DOHH2 (cell line): ENCODE data around the gene SAG.

ENCODE experiments used
- H3F3A ChIP-seq: fragments of 200-600 bp; sonication (generic), shearing (Covaris generic); 2 replicates; pipeline ENCODE4 v1.6.0; 2016; ENCODE audit warnings: antibody characterized with exemption, mild to moderate bottlenecking; ENCODE audit not compliant: control insufficient read depth, insufficient read depth
- H3K27ac ChIP-seq: fragments of 200-600 bp; sonication (generic); 2 replicates; pipeline ENCODE4 v1.5.1; 2014; ENCODE audit warnings: low read depth, mild to moderate bottlenecking, low read length, moderate library complexity
- H3K27me3 ChIP-seq: fragments of 200-600 bp; sonication (generic); 2 replicates; pipeline ENCODE4 v1.6.1; 2014; ENCODE audit warnings: mild to moderate bottlenecking, low read length, mixed read lengths; ENCODE audit not compliant: control insufficient read depth
- H3K36me3 ChIP-seq: fragments of 200-600 bp; sonication (generic); 2 replicates; pipeline ENCODE4 v1.6.1; 2014; ENCODE audit warnings: mild to moderate bottlenecking, low read length, moderate library complexity, mixed read lengths; ENCODE audit not compliant: control insufficient read depth
- H3K4me1 ChIP-seq: fragments of 200-600 bp; sonication (generic); 2 replicates; pipeline ENCODE4 v1.6.1; 2014; ENCODE audit warnings: mild to moderate bottlenecking, low read length, mixed read lengths; ENCODE audit not compliant: control insufficient read depth
- H3K4me2 ChIP-seq: fragments of 200-600 bp; sonication (generic); 2 replicates; pipeline ENCODE4 v1.6.0; 2014; ENCODE audit warnings: mild to moderate bottlenecking, low read length, moderate library complexity
- H3K4me3 ChIP-seq: fragments of 200-600 bp; sonication (generic); 2 replicates; pipeline ENCODE4 v1.5.1; 2014; ENCODE audit warnings: mild to moderate bottlenecking, low read length, mixed read lengths
- H3K79me2 ChIP-seq: fragments of 200-600 bp; sonication (generic); 2 replicates; pipeline ENCODE4 v1.6.1; 2014; ENCODE audit warnings: mild to moderate bottlenecking, low read length, mixed read lengths; ENCODE audit not compliant: control insufficient read depth
- H3K9me2 ChIP-seq: fragments of 200-600 bp; sonication (generic); replicated peaks from 2 replicates; pipeline ENCODE4 v1.6.1; 2014; ENCODE audit warnings: mild to moderate bottlenecking, low read length, mixed read lengths; ENCODE audit not compliant: control insufficient read depth
- H3K9me3 ChIP-seq: fragments of 200-600 bp; sonication (generic); 2 replicates; pipeline ENCODE4 v1.6.1; 2014; ENCODE audit warnings: antibody characterized with exemption, low read length, mixed read lengths; ENCODE audit not compliant: control insufficient read depth, insufficient read depth
- H4K20me1 ChIP-seq: fragments of 200-600 bp; sonication (generic); 2 replicates; pipeline ENCODE4 v1.6.0; 2014; ENCODE audit warnings: low read depth, mild to moderate bottlenecking, antibody characterized with exemption, low read length, moderate library complexity; ENCODE audit not compliant: control insufficient read depth, insufficient read depth
- EZH2phosphoT487 ChIP-seq: fragments of 200-600 bp; sonication (generic); IDR thresholded peaks from 2 replicates; pipeline ENCODE4 v1.6.1; 2017; ENCODE audit warnings: borderline replicate concordance, mild to moderate bottlenecking, antibody characterized with exemption, low read length, moderate library complexity, mixed read lengths
- TF ChIP-seq, protein P1 (sequence below): fragments of 200-600 bp; sonication (generic); IDR thresholded peaks from one replicate; pipeline ENCODE4 v1.5.1; 2014; ENCODE audit warnings: antibody characterized with exemption, mild to moderate bottlenecking, low read depth, low read length; ENCODE audit not compliant: poor library complexity, severe bottlenecking

The SAG gene

DNA sequence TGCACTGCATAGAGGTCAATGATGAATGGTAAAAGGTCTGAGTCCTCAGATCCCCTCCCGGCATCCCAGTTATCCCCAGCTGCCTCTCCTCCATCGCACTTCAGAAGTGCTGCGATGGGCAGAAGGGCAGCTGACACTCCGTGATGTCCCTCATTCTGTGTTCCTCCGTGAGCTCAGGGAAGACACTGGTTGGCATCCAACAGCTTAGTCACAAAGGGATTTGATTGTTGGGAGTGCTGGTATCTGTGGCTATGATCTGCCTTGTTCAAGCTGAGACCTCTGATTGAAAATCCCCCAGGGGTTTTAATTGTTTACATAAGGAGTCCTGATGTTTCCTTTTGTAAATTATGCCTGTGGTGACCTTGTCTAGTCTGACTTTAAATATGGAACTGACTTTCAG lies 19.0 kb upstream of the SAG start:
- Histone ChIP-seq H3K9me3 (no peaks in the 10 kb centered on the region), H3K36me3 (peaks cover 88% of the 10 kb centered on the region), H3K27me3 (no peaks in the 10 kb centered on the region), H3K4me3 (no peak overlapping the region), H3F3A (no peaks in the 10 kb centered on the region), H3K4me2 (no peak overlapping the region), H3K4me1 (no peaks in the 10 kb centered on the region), H3K27ac (no peak overlapping the region), H4K20me1 (no peaks in the 10 kb centered on the region), H3K79me2 (no peaks in the 10 kb centered on the region; the same call in 1 of the 2 replicates), H3K9me2 (no peaks in the 10 kb centered on the region)
- no peak for TF ChIP-seq EZH2phosphoT487
- TF ChIP-seq, protein P1, sequence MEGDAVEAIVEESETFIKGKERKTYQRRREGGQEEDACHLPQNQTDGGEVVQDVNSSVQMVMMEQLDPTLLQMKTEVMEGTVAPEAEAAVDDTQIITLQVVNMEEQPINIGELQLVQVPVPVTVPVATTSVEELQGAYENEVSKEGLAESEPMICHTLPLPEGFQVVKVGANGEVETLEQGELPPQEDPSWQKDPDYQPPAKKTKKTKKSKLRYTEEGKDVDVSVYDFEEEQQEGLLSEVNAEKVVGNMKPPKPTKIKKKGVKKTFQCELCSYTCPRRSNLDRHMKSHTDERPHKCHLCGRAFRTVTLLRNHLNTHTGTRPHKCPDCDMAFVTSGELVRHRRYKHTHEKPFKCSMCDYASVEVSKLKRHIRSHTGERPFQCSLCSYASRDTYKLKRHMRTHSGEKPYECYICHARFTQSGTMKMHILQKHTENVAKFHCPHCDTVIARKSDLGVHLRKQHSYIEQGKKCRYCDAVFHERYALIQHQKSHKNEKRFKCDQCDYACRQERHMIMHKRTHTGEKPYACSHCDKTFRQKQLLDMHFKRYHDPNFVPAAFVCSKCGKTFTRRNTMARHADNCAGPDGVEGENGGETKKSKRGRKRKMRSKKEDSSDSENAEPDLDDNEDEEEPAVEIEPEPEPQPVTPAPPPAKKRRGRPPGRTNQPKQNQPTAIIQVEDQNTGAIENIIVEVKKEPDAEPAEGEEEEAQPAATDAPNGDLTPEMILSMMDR: no peak

DNA sequence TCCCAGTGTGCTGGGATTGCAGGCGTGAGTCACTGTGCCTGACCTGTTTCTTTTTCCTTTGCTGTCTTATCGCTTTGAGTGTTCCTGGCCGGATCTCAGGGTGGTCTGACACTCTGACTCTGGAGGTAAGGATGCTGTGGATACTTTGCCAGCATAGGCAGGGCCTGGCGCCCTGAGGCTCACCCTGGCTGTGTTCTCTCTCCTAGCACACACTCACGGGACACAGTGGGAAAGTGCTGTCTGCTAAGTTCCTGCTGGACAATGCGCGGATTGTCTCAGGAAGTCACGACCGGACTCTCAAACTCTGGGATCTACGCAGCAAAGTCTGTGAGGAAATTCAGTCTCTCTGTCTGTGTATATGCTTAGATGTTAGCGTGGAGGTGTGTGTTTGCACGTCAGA lies 18.0 kb upstream of the SAG start:
- H3F3A ChIP-seq: no peaks in the 10 kb centered on the region
- H4K20me1 ChIP-seq: no peaks in the 10 kb centered on the region
- no peak overlapping the region for H3K27ac ChIP-seq
- peaks cover 95% of the 10 kb centered on the region for H3K36me3 ChIP-seq
- no peaks in the 10 kb centered on the region; the same call in 1 of the 2 replicates for H3K79me2 ChIP-seq
- no peaks in the 10 kb centered on the region for H3K9me2 ChIP-seq
- H3K4me2 ChIP-seq: no peak overlapping the region
- no peaks in the 10 kb centered on the region for H3K9me3 ChIP-seq
- H3K4me1 ChIP-seq: no peaks in the 10 kb centered on the region
- no peak for TF ChIP-seq EZH2phosphoT487
- TF ChIP-seq, protein P1: no peak
- no peaks in the 10 kb centered on the region for H3K27me3 ChIP-seq
- no peak overlapping the region for H3K4me3 ChIP-seq

DNA sequence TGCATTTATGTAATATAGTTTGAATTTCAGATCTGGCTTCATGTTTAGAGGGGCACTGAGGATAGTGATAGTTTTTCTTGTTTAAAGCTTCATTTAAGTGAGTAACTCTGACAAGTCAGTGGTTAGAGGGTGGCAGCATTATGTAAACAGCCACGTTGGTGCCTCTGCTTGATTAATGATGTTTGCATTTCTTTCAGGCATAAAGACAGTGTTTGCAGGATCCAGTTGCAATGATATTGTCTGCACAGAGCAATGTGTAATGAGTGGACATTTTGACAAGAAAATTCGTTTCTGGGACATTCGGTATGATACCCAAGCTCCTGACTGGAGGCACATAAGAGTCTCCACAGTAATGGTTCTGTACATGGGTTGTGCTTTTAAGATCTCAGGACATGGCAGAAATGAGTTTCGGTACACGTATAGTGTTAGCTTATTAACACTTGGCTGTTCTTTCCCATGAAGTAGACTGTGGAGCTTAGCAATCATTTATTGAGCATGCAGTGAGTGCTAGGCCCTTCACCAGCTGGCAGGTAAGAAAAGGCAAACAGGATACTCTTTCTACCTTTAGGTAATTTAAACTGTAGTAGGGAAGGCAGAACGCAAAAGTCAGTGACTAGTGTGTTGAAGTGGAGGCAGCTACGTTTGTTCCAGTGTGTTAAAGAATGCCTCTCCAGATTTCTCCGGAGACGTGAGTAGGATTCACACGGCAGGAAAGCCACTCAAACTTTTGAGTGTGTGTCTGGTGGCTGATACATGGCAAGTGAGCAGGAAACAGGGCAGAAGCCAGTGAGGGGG lies 17.4 kb upstream of the SAG start:
- Histone ChIP-seq H3K9me3 (no peaks in the 10 kb centered on the region), H3K4me1 (no peaks in the 10 kb centered on the region), H3F3A (no peaks in the 10 kb centered on the region), H3K27ac (no peak overlapping the region), H3K36me3 (peaks cover 94% of the 10 kb centered on the region), H3K9me2 (no peaks in the 10 kb centered on the region), H3K4me2 (no peak overlapping the region), H3K27me3 (no peaks in the 10 kb centered on the region), H3K79me2 (no peaks in the 10 kb centered on the region; the same call in 1 of the 2 replicates), H4K20me1 (no peaks in the 10 kb centered on the region), H3K4me3 (no peak overlapping the region)
- TF ChIP-seq, protein P1: no peak
- TF ChIP-seq EZH2phosphoT487: no peak
